ENCODE results near the gene CFL2.

- no peak for TF ChIP-seq CTCF (IDR thresholded peaks at IDR 0.05)
- TF ChIP-seq POLR2A (IDR thresholded peaks at IDR 0.05): no peak
Measured at GRCh38 chr14:34699873-34700621, 14.3 kb downstream of the CFL2 start.

All from gastroesophageal sphincter (tissue), 3 donors.